Duodenal mucosa (tissue), 2 donors: Measurements from ENCODE around the gene GMDS.

Source experiments
- H3K27ac ChIP-seq: one replicate; pipeline ENCODE4 v1.7.0; 2013; ENCODE audit warnings: low read depth, low read length
- H3K27me3 ChIP-seq, 2 donors: one replicate each; pipeline ENCODE4 v1.7.0; 2013; ENCODE audit warnings: low read length in 2 of 2, control low read depth in 1 of 2; ENCODE audit not compliant: insufficient read depth in 2 of 2, control insufficient read depth in 1 of 2
- H3K36me3 ChIP-seq, 2 donors: one replicate each; pipeline ENCODE4 v1.7.0; 2013; ENCODE audit warnings: low read length in 2 of 2, control low read depth in 1 of 2; ENCODE audit not compliant: insufficient read depth in 2 of 2, control insufficient read depth in 1 of 2
- H3K4me1 ChIP-seq, 2 donors: one replicate each; pipeline ENCODE4 v1.7.0; 2013; ENCODE audit warnings: low read length in 2 of 2, control low read depth in 1 of 2; ENCODE audit not compliant: insufficient read depth in 2 of 2, control insufficient read depth in 1 of 2
- H3K4me3 ChIP-seq, 2 donors: one replicate each; pipeline ENCODE4 v1.7.0; 2013; ENCODE audit warnings: low read length in 2 of 2, low read depth in 1 of 2
- H3K9ac ChIP-seq, 2 donors: one replicate each; pipeline ENCODE4 v1.7.0; 2013; ENCODE audit warnings: low read length in 2 of 2, low read depth in 1 of 2
- H3K9me3 ChIP-seq, 2 donors: one replicate each; pipeline ENCODE4 v1.7.0; 2013; ENCODE audit warnings: low read length in 2 of 2, control low read depth in 1 of 2; ENCODE audit not compliant: control insufficient read depth in 1 of 2

The GMDS gene

GRCh38 chr6:2171728-2172127, 73.7 kb downstream of the GMDS start:
- H3K9me3 ChIP-seq, result no peaks in the 10 kb centered on the region
- H3K36me3 ChIP-seq, result no peaks in the 10 kb centered on the region
- H3K4me3 ChIP-seq, result no peak overlapping the region

GRCh38 chr6:2168480-2168879, 76.9 kb downstream of the GMDS start:
- Histone ChIP-seq H3K9me3 (no peaks in the 10 kb centered on the region), H3K9ac (no peak overlapping the region), H3K4me1 (peaks cover 0 to 4% of the 10 kb centered on the region in 2 donors), H3K36me3 (peaks cover 0 to 3% of the 10 kb centered on the region in 2 donors), H3K27ac (no peak overlapping the region), H3K4me3 (no peak overlapping the region), H3K27me3 (no peaks in the 10 kb centered on the region)

More at GRCh38 chr6:2171728-2172127, 73.7 kb downstream of the GMDS start:
- peaks cover 0 to 4% of the 10 kb centered on the region in 2 donors for H3K4me1 ChIP-seq
- H3K27me3 ChIP-seq, result no peaks in the 10 kb centered on the region
- H3K9ac ChIP-seq, result no peak overlapping the region
- H3K27ac ChIP-seq, result no peak overlapping the region

GRCh38 chr6:2166717-2167116, 78.7 kb downstream of the GMDS start:
- peaks cover 0 to 10% of the 10 kb centered on the region in 2 donors for H3K4me1 ChIP-seq
- H3K9ac ChIP-seq, result no peak overlapping the region
- no peak overlapping the region for H3K27ac ChIP-seq

GRCh38 chr6:2165286-2165685, 80.1 kb downstream of the GMDS start:
- Histone ChIP-seq H3K9ac (no peak overlapping the region), H3K4me1 (peaks cover 0 to 11% of the 10 kb centered on the region in 2 donors), H3K36me3 (peaks cover 0 to 3% of the 10 kb centered on the region in 2 donors), H3K27me3 (no peaks in the 10 kb centered on the region), H3K27ac (no peak overlapping the region), H3K4me3 (no peak overlapping the region), H3K9me3 (no peaks in the 10 kb centered on the region)

More at GRCh38 chr6:2166717-2167116, 78.7 kb downstream of the GMDS start:
- no peak overlapping the region for H3K4me3 ChIP-seq
- no peaks in the 10 kb centered on the region for H3K27me3 ChIP-seq
- H3K36me3 ChIP-seq, result peaks cover 0 to 3% of the 10 kb centered on the region in 2 donors
- no peaks in the 10 kb centered on the region for H3K9me3 ChIP-seq

- peaks cover 0 to 11% of the 10 kb centered on the region in 2 donors for H3K4me1 ChIP-seq
- H3K27ac ChIP-seq, result no peak overlapping the region
- H3K36me3 ChIP-seq, result peaks cover 0 to 3% of the 10 kb centered on the region in 2 donors
- no peaks in the 10 kb centered on the region for H3K27me3 ChIP-seq
- H3K4me3 ChIP-seq, result no peak overlapping the region
- no peak overlapping the region for H3K9ac ChIP-seq
- H3K9me3 ChIP-seq, result no peaks in the 10 kb centered on the region
Observed at GRCh38 chr6:2164481-2164880, 80.9 kb downstream of the GMDS start.

- Histone ChIP-seq H3K4me3 (no peak overlapping the region), H3K36me3 (peaks cover 0 to 3% of the 10 kb centered on the region in 2 donors), H3K27ac (no peak overlapping the region), H3K9me3 (no peaks in the 10 kb centered on the region), H3K27me3 (no peaks in the 10 kb centered on the region), H3K9ac (no peak overlapping the region), H3K4me1 (peaks cover 0 to 7% of the 10 kb centered on the region in 2 donors)
Observed at GRCh38 chr6:2162079-2162445, 83.3 kb downstream of the GMDS start.

- Histone ChIP-seq H3K9ac (no peak overlapping the region), H3K4me1 (peaks cover 0 to 10% of the 10 kb centered on the region in 2 donors), H3K27me3 (no peaks in the 10 kb centered on the region), H3K9me3 (no peaks in the 10 kb centered on the region), H3K27ac (no peak overlapping the region), H3K36me3 (peaks cover 0 to 3% of the 10 kb centered on the region in 2 donors), H3K4me3 (no peak overlapping the region)
Observed at GRCh38 chr6:2158596-2159271, 86.7 kb downstream of the GMDS start.

- no peaks in the 10 kb centered on the region for H3K9me3 ChIP-seq
- no peak overlapping the region for H3K27ac ChIP-seq
- no peaks in the 10 kb centered on the region for H3K36me3 ChIP-seq
- H3K4me3 ChIP-seq, result no peak overlapping the region
- no peaks in the 10 kb centered on the region for H3K27me3 ChIP-seq
- no peak overlapping the region for H3K9ac ChIP-seq
- H3K4me1 ChIP-seq, result peaks cover 0 to 10% of the 10 kb centered on the region in 2 donors
Observed at GRCh38 chr6:2157441-2158127, 87.8 kb downstream of the GMDS start.

GRCh38 chr6:2155206-2155605, 90.2 kb downstream of the GMDS start:
- H3K36me3 ChIP-seq, result no peaks in the 10 kb centered on the region
- H3K27me3 ChIP-seq, result no peaks in the 10 kb centered on the region
- no peak overlapping the region for H3K4me3 ChIP-seq
- no peaks in the 10 kb centered on the region for H3K9me3 ChIP-seq
- H3K27ac ChIP-seq, result no peak overlapping the region
- no peak overlapping the region for H3K9ac ChIP-seq
- H3K4me1 ChIP-seq, result peaks cover 0 to 3% of the 10 kb centered on the region in 2 donors

- no peak overlapping the region for H3K27ac ChIP-seq
- H3K4me3 ChIP-seq, result no peak overlapping the region
- no peaks in the 10 kb centered on the region for H3K9me3 ChIP-seq
- no peak overlapping the region for H3K9ac ChIP-seq
- H3K4me1 ChIP-seq, result peaks cover 0 to 17% of the 10 kb centered on the region in 2 donors
- H3K36me3 ChIP-seq, result peaks cover 0 to 5% of the 10 kb centered on the region in 2 donors
- no peaks in the 10 kb centered on the region for H3K27me3 ChIP-seq
Observed at GRCh38 chr6:2149361-2150006, 95.9 kb downstream of the GMDS start.
